Colonic mucosa (tissue), 4 donors: ENCODE data around the gene B3GNT5. TPM values are rescaled to one million over a fixed set of nuclear protein-coding genes. Genes with fewer than 3 reads are reported as not detected.

Experiments used
- DNase-seq: peaks from one replicate; pipeline ENCODE4 v3.0.0-alpha.2; 2020
- H3K27ac ChIP-seq: fragments of 200-600 bp; one replicate; pipeline ENCODE4 v1.8.0; 2021
- H3K27me3 ChIP-seq: fragments of 200-600 bp; one replicate; pipeline ENCODE4 v1.8.0; 2021
- H3K36me3 ChIP-seq: fragments of 200-600 bp; one replicate; pipeline ENCODE4 v1.8.0; 2021
- H3K4me1 ChIP-seq: fragments of 200-600 bp; one replicate; pipeline ENCODE4 v1.8.0; 2021; ENCODE audit warnings: mild to moderate bottlenecking
- H3K4me3 ChIP-seq: fragments of 200-600 bp; one replicate; pipeline ENCODE4 v1.8.0; 2021
- H3K9ac ChIP-seq, 2 donors: one replicate each; pipeline ENCODE4 v1.7.0; 2013; ENCODE audit warnings: control low read depth in 2 of 2, low read depth in 2 of 2, low read length in 2 of 2
- H3K9me3 ChIP-seq: fragments of 200-600 bp; one replicate; pipeline ENCODE4 v1.8.0; 2021
- CTCF ChIP-seq: fragments of 200-600 bp; IDR thresholded peaks from one replicate; pipeline ENCODE4 v1.8.0; 2022; ENCODE audit warnings: antibody characterized with exemption, mild to moderate bottlenecking
- intact Hi-C: fragments of 100-400 bp; cut with DNase I; formaldehyde crosslinking; loops from one replicate; pipeline ENCODE4 v1.14.1; 2022
- total RNA-seq, 2 donors: library from RNA; stranded (reverse); fragmentation: NEBNext Ultra II Directional in 1 of 2; extraction: Animal tissue kit (Norgen Biotek cat#: 25700) in 1 of 2; gene quantifications; one replicate each; pipeline ENCODE4 v1.2.1, GENCODE V29; 2021
- donor health status: healthy.
- donor health status: DM: no; HTN: no; CAD: no.
- donor health status: DM: no; HTN: no; CAD: no.

The B3GNT5 gene
- total RNA-seq, 2 donors from 2014 or later: 43.1 to 108 TPM

- no peaks in the 10 kb centered on the region for H3K27me3 ChIP-seq
- no peak for TF ChIP-seq CTCF
- H3K9me3 ChIP-seq: no peaks in the 10 kb centered on the region
- DNase-seq: no peak
- H3K4me1 ChIP-seq: no peaks in the 10 kb centered on the region
- H3K4me3 ChIP-seq: no peak overlapping the region
- H3K27ac ChIP-seq: no peak overlapping the region
- H3K9ac ChIP-seq: no peak overlapping the region
- H3K36me3 ChIP-seq: no peaks in the 10 kb centered on the region
- intact Hi-C loops: no loop called here
Measured at GRCh38 chr3:183318877-183319276, 65.8 kb downstream of the B3GNT5 start.

GRCh38 chr3:183319371-183319770, 66.3 kb downstream of the B3GNT5 start:
- intact Hi-C loops: no loop called here
- Histone ChIP-seq H3K4me1 (no peaks in the 10 kb centered on the region), H3K4me3 (no peak overlapping the region), H3K27ac (no peak overlapping the region), H3K27me3 (no peaks in the 10 kb centered on the region), H3K9me3 (no peaks in the 10 kb centered on the region), H3K9ac (no peak overlapping the region), H3K36me3 (no peaks in the 10 kb centered on the region)
- TF ChIP-seq CTCF: no peak
- DNase-seq: no peak

Other genes with a start within 250 kb of the B3GNT5 start
- gene MCCC1, start 153.8 kb upstream of the B3GNT5 start, total RNA-seq: 10 to 100 TPM; 24.9 to 27.2 TPM
- 1 to 10 TPM in 1 of 2 donors, under 1 TPM in 1; 0.64 to 1.5 TPM for gene LAMP3, start 90.5 kb upstream of the B3GNT5 start, total RNA-seq
- gene MCF2L2, start 175.4 kb downstream of the B3GNT5 start, total RNA-seq: 1 to 10 TPM in 1 of 2 donors, under 1 TPM in 1; 0.25 to 1.4 TPM